ENCODE results near the gene C1QTNF8.

- TF ChIP-seq, protein P1, sequence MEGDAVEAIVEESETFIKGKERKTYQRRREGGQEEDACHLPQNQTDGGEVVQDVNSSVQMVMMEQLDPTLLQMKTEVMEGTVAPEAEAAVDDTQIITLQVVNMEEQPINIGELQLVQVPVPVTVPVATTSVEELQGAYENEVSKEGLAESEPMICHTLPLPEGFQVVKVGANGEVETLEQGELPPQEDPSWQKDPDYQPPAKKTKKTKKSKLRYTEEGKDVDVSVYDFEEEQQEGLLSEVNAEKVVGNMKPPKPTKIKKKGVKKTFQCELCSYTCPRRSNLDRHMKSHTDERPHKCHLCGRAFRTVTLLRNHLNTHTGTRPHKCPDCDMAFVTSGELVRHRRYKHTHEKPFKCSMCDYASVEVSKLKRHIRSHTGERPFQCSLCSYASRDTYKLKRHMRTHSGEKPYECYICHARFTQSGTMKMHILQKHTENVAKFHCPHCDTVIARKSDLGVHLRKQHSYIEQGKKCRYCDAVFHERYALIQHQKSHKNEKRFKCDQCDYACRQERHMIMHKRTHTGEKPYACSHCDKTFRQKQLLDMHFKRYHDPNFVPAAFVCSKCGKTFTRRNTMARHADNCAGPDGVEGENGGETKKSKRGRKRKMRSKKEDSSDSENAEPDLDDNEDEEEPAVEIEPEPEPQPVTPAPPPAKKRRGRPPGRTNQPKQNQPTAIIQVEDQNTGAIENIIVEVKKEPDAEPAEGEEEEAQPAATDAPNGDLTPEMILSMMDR (IDR thresholded peaks at IDR 0.05): no peak
- no peak for TF ChIP-seq POLR2AphosphoS5 (IDR thresholded peaks at IDR 0.05)
Observed at GRCh38 chr16:1070864-1071408, 25.1 kb downstream of the C1QTNF8 start.

Data from prostate gland (tissue), 2 donors.